Stimulated activated naive CD8-positive, alpha-beta T cell treated with anti-CD3 and anti-CD28 coated beads, Interleukin-15, amount 100 ng/mL, for 72 hours (primary cell): ENCODE measurements around the gene UBTD1.
"Not testable (repeated sequence)": the region's sequence is repeated elsewhere in the genome, so short reads cannot be mapped to it uniquely, and the experiment has no call there.

Experiments
- ATAC-seq: fragments of 150-1000 bp; cut with Tn5 transposase; 2 replicates; pipeline ENCODE4 v1.10.0; 2021; ENCODE audit warnings: mild to moderate bottlenecking, moderate library complexity
- DNase-seq, 2 donors: peaks; one replicate each; pipeline ENCODE4 v3.0.0; 2021 to 2022
- H3K27ac Mint-ChIP-seq, 2 donors: one replicate each; pipeline ENCODE4 v1.8.0; 2022; ENCODE audit warnings: mild to moderate bottlenecking in 2 of 2, mixed read lengths in 2 of 2, moderate library complexity in 2 of 2
- H3K27me3 Mint-ChIP-seq: one replicate; pipeline ENCODE4 v1.8.0; 2022; ENCODE audit warnings: mixed read lengths
- H3K4me1 Mint-ChIP-seq: one replicate; pipeline ENCODE4 v1.8.0; 2022; ENCODE audit warnings: mild to moderate bottlenecking, mixed read lengths
- H3K4me3 Mint-ChIP-seq, 2 donors: one replicate each; pipeline ENCODE4 v1.8.0; 2022; ENCODE audit warnings: mild to moderate bottlenecking in 2 of 2, mixed read lengths in 2 of 2, moderate library complexity in 1 of 2
- H3K9me3 Mint-ChIP-seq, 2 donors: one replicate each; pipeline ENCODE4 v1.8.0; 2022; ENCODE audit warnings: mixed read lengths in 2 of 2

UBTD1 gene

GRCh38 chr10:97518301-97519043, 19.7 kb downstream of the UBTD1 start:
- DNase-seq (no peak), ATAC-seq (no peak)
- Mint-ChIP-seq H3K4me1 (no peaks in the 10 kb centered on the region), H3K27ac (no peak overlapping the region), H3K4me3 (no peak overlapping the region), H3K9me3 (no peaks in the 10 kb centered on the region), H3K27me3 (peaks cover 29% of the 10 kb centered on the region)

DNA sequence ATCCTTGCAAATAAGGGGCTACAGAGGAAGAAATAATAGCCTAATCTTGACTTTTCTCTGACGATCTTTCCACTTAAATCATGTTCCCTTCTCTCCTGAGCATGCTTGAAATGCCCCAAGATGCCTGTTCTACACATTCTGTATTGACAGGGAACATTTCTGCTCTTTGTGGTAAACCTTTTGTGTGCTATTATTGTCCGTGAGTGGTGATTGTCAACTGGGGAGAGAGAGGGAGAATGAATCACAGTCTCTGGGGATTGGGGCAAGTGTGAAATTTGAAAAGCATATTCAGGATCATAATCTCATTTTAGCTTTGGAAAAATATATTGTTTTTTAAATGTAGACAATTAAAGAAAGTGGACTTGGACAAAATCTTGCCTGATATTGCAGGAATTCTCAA, 20.6 kb downstream of the UBTD1 start:
- ATAC-seq (no peak), DNase-seq (no peak)
- no peaks in the 10 kb centered on the region for H3K4me1 Mint-ChIP-seq
- H3K4me3 Mint-ChIP-seq: no peak overlapping the region
- peaks cover 25% of the 10 kb centered on the region for H3K27me3 Mint-ChIP-seq
- no peak overlapping the region for H3K27ac Mint-ChIP-seq
- H3K9me3 Mint-ChIP-seq: no peaks in the 10 kb centered on the region

DNA sequence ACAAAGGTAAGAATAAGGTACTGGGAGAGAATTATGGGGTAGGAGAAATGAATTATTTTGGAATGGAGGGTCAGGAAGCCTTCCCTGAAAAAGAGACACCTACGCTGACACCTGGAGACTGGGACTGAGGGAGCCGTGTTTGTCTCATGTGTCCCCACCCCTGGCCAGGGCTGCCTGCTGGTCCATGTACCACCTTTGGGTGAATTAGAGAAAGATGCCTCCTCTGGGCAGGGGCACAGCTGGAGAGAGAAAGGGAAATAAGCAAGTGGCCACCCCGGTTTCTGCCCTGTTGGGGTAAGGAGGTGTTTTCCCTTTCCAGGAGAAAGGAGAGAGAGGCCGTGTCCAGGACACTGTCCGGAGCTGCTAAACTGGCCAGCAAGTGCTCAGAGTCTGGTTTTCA, 21.8 kb downstream of the UBTD1 start:
- ATAC-seq: no peak
- H3K9me3 Mint-ChIP-seq: no peaks in the 10 kb centered on the region
- no peak overlapping the region for H3K4me3 Mint-ChIP-seq
- H3K4me1 Mint-ChIP-seq: no peaks in the 10 kb centered on the region
- H3K27ac Mint-ChIP-seq: no peak overlapping the region
- no peak for DNase-seq
- peaks cover 13% of the 10 kb centered on the region for H3K27me3 Mint-ChIP-seq

GRCh38 chr10:97520978-97521761, 22.4 kb downstream of the UBTD1 start:
- peaks cover 11% of the 10 kb centered on the region for H3K27me3 Mint-ChIP-seq
- no peaks in the 10 kb centered on the region for H3K4me1 Mint-ChIP-seq
- DNase-seq (no peak), ATAC-seq (no peak)
- H3K27ac Mint-ChIP-seq: no peak overlapping the region
- no peaks in the 10 kb centered on the region for H3K9me3 Mint-ChIP-seq
- no peak overlapping the region for H3K4me3 Mint-ChIP-seq

DNA sequence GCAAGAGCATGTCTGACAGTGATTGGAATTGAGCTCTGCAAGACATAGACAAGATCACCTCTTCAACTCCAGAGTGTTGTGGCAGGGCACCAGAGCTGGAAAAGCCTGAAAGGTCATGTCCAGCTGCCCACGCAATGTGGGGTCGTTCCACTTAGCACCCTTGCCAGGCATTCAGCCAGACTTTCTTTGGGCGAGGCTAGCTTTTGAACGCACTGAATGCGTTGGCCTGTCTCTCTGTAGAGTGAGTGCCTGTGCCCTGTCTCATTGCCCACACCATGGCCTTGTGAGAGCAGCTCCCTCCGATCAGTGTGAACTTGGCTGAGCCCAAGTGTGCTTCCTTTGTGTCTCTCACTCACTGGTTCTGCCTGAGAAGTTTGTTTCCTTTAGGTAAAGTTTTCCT, 23.3 kb downstream of the UBTD1 start:
- ATAC-seq: no peak
- Mint-ChIP-seq H3K27ac (no peak overlapping the region), H3K9me3 (no peaks in the 10 kb centered on the region), H3K27me3 (peaks cover 11% of the 10 kb centered on the region), H3K4me1 (no peaks in the 10 kb centered on the region), H3K4me3 (no peak overlapping the region)
- DNase-seq: no peak

DNA sequence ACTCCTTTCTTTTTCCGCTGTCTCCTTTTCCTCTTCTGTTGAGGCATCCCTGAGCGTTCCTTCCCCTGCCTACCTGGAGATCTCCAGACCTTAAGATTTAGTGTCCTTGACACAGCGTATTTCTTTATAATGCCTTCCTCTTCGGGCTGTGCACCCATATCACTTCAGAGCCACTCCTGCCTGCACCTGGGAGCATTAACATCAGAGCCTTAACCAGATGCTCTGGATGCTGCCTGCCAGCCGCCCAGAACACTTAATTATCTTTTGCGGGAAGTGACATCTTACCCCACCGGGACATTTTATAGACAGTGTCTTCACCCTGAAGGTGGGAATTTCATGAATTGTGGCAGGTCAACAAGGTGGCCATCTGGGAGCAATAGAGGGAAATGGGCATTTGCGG, 24.2 kb downstream of the UBTD1 start:
- Mint-ChIP-seq H3K27ac (peak overlapping the region; percentile 69 to 75), H3K9me3 (no peaks in the 10 kb centered on the region), H3K4me1 (no peaks in the 10 kb centered on the region), H3K27me3 (peaks cover 11% of the 10 kb centered on the region), H3K4me3 (no peak overlapping the region)
- no peak for ATAC-seq
- no peak for DNase-seq

DNA sequence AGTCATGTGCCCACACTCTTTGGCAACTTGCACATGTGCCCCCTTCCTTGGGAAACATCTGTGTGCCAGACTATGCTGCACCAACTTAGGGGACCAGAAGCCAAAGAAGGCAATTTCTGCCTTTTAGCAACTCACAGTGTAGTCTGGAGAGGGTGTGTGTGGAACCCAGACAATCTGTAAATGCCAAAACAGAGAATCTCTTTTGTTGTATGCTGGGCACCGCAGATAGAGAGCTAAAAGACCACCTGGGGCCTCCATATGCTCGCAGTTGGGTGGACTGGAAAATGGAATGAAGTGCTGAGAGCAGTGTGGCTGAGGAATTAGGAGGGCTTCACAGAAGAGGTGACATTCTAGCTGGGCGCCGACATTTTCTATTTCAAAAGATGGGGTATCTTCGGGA, 26.4 kb downstream of the UBTD1 start:
- no peak for DNase-seq
- ATAC-seq: no peak
- Mint-ChIP-seq H3K27me3 (peaks cover 11% of the 10 kb centered on the region), H3K9me3 (no peaks in the 10 kb centered on the region), H3K4me1 (no peaks in the 10 kb centered on the region), H3K4me3 (no peak overlapping the region), H3K27ac (no peak overlapping the region)

DNA sequence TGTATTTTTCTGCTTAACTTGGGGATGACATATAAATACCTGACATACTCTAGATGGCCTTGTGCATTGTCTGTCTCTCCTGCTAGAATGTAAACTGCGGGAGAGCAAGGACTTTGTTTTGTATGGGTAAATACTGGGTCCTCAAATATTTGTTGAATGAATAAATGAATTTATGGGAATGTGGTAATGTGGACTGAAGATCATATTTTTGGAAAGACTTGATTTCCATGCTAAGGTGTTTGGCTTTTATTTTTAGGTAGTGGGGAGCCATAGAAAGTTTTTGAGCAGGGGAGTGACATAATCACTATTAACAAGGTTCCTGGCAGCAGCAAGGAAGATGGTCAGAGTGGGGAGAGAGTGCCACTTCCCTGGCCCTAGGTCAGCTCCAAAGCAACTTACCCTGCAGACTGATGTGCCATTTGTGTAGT, 27.0 kb downstream of the UBTD1 start:
- no peak overlapping the region for H3K4me3 Mint-ChIP-seq
- peaks cover 11% of the 10 kb centered on the region for H3K27me3 Mint-ChIP-seq
- DNase-seq (no peak), ATAC-seq (no peak)
- peak overlapping the region in 1 of 2 donors; percentile 42 for H3K27ac Mint-ChIP-seq
- no peaks in the 10 kb centered on the region for H3K9me3 Mint-ChIP-seq
- H3K4me1 Mint-ChIP-seq: no peaks in the 10 kb centered on the region

DNA sequence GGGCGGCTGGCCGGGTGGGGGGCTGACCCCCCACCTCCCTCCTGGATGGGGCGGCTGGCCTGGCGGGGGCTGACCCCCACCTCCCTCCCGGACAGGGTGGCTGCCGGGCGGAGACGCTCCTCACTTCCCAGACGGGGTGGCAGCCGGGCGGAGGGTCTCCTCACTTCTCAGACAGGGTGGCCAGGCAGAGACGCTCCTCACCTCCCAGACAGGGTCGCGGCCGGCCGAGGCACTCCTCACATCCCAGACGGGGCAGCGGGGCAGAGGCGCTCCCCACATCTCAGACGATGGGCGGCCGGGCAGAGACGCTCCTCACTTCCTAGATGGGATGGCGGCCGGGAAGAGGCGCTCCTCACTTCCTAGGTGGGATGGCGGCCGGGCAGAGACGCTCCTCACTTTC, 30.2 kb downstream of the UBTD1 start:
- H3K4me3 Mint-ChIP-seq, ATAC-seq, H3K27me3 Mint-ChIP-seq, H3K27ac Mint-ChIP-seq, H3K9me3 Mint-ChIP-seq, DNase-seq, H3K4me1 Mint-ChIP-seq: not testable (repeated sequence)

DNA sequence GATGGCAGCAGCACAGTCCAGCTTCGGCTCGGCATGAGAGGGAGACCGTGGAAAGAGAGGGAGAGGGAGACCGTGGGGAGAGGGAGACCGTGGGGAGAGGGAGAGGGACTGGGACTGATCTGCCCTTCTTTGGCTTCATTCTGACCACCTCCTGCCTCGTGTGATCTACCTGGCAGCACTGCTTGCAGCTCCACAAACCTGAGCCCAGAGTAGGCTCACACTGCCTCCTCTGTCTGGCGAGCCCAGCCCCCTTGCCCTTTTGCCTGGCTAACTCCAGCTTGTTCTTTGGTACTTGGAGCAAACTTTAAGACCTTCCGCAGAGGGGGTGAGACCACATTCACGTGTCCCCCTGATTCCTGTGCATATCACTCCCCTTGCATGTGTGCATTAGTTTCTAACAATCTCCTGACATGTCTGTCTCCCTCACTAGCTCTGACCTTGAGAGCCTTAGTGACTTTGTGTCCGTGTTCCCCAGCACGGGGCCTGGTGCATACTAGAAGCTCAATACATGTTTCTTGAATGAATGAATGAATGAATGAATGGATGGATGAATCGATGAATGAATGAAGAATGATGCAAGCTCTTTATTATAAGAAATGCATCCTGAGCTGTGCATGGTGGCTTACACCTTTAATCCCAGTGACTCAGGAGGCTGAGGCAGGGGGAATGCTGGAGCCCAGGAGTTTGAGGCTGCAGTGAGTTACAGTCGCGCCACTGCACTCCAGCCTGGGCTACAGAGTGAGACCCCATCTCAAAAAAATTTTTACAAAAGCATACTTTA, 31.2 kb downstream of the UBTD1 start:
- Mint-ChIP-seq H3K4me1 (peaks cover 5% of the 10 kb centered on the region), H3K27me3 (no peaks in the 10 kb centered on the region), H3K27ac (no peak overlapping the region), H3K9me3 (no peaks in the 10 kb centered on the region), H3K4me3 (no peak overlapping the region)
- DNase-seq: no peak
- ATAC-seq: no peak

DNA sequence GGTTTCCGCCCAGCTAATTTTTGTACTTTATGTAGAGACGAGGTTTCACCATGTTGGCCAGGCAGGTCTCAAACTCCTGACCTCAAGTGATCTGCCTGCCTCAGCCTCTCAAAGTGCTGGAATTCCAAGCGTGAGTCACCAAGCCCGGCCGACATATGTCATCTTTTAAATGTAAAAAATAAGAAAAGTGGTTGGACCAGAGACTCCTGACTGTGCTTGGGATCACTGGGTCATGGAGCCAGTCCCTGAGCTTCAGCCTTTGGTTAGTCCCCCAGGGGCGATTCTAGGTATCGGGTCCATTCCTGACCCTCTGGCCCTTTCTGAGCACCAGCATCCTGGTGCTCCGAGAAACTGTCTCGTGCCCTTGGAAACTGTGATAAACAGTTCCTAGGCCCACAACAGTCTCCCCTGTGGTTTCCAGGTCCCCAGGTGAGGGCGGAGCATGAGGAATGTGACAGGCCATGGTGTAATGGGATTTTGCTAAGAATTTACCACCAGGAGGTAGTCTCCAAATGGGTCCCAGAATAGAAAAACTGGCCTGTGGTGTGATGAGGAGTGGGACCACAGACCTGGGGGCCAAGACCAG, 32.8 kb downstream of the UBTD1 start:
- peak overlapping the region in 1 of 2 donors; percentile 55 for H3K27ac Mint-ChIP-seq
- DNase-seq: no peak
- H3K9me3 Mint-ChIP-seq: no peaks in the 10 kb centered on the region
- H3K27me3 Mint-ChIP-seq: no peaks in the 10 kb centered on the region
- H3K4me3 Mint-ChIP-seq: no peak overlapping the region
- ATAC-seq: no peak
- H3K4me1 Mint-ChIP-seq: peaks cover 5% of the 10 kb centered on the region

DNA sequence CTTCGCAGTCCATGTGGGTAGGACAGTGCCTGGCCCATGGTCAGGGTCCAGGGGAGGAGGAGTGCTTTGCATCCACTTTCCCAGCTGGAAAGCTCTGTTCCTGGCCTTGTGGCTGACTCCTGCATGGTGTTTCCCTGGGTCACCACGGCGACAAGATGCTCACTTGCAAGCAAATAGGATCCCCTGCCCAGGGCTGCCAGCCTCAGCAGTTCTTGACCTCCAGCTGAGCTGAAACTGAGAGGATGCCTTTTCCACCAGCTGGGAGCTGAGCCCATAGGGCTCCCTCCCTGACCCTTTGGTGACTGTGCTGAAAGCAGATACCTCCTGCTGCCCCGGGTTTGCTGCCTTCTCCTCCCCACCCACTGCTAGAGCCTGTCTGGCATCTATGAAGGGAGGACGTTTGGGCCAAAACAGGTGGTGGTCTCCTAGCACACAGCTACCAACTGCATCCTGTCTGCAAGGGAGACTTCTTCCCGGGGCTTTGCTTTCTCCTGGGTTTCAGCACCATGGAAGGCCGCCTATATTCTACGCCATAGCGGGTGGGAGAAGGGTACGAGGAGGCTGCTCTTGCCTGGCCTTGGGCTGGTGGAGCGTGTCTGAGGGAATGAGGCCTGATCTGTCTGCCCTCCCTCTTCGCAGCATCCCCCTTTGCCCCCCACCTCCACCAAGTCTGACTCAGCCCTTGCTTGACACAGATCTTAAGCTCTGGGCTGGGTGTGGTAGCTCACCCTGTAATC, 34.4 kb downstream of the UBTD1 start:
- ATAC-seq (no peak), DNase-seq (no peak)
- no peak overlapping the region for H3K4me3 Mint-ChIP-seq
- peaks cover 5% of the 10 kb centered on the region for H3K4me1 Mint-ChIP-seq
- H3K27me3 Mint-ChIP-seq: no peaks in the 10 kb centered on the region
- H3K9me3 Mint-ChIP-seq: no peaks in the 10 kb centered on the region
- H3K27ac Mint-ChIP-seq: no peak overlapping the region

DNA sequence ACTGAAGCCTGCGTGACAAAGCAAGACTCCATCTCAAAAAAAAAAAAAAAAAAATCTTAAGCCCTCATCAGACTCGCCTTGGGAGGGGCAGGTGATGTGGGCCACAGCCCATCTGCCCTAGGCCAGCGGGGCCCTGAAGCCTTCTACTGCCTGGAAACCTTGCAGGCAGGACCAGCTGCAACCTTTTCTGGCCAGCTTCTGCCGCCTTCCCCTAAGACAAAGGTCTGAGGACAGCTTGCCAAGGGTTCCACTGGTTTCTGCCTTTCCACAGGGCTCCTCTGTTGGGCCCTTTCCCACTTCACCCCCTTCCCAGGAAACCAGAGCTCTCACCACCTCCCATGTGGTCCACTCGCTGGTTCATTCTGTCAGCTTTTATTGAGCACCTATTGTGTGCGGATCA, 35.2 kb downstream of the UBTD1 start:
- Mint-ChIP-seq H3K27me3 (no peaks in the 10 kb centered on the region), H3K27ac (peak overlapping the region in 1 of 2 donors; percentile 34), H3K4me3 (no peak overlapping the region), H3K4me1 (peaks cover 5% of the 10 kb centered on the region), H3K9me3 (no peaks in the 10 kb centered on the region)
- no peak for ATAC-seq
- DNase-seq: no peak

- DNase-seq (peak; percentile 15 to 25), ATAC-seq (peak; percentile 79)
- Mint-ChIP-seq H3K9me3 (no peaks in the 10 kb centered on the region), H3K4me3 (no peak overlapping the region), H3K27me3 (no peaks in the 10 kb centered on the region), H3K4me1 (peaks cover 5% of the 10 kb centered on the region), H3K27ac (no peak overlapping the region)
These were observed 36.1 kb downstream of the UBTD1 start for GRCh38 chr10:97534746-97535367.
